Measurements from ENCODE around the gene CLEC4F. TPM values are rescaled to one million over a fixed set of nuclear protein-coding genes. Genes with fewer than 3 reads are reported as not detected.

Gene CLEC4F
- total and polyA plus RNA-seq, 3 donors from 2014 or later, result 0.31 to 2.6 (median 0.79) TPM

DNA sequence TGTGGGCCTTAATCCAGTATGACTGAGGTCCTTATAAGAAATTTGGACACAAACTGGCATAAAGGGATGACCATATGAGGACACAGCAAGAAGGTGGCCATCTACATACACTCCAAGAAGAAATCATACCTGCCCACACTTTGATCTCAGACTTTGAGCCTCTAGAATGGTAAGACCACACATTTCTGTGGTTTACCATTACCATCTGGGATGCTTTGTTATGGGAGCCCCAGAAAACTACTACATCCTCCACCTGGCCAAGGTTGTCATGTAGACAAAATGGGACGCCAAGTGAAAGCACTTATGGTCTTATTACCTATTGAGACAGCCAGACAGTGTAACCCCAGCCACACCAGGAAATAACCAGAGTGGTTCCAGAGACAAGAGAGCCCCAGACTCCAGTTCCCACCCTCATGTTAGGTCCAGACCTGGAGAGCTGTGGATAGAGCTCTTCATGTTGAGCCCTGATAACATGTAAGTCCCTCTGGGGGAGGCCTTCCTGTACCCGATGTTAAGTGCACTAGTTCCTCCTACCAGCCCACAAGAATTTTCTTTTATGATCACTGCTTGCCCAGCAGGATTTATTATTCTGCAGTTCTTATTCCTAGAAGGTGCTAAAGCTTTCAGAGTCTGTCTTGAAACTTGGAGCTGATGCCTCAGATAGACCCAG lies 47.8 kb downstream of the CLEC4F start:
- DNase-seq, result no peak
- intact Hi-C loops (cut with DNase I; ENCODE audit: low total_unique reads), result no loop called here
- Histone ChIP-seq H3K36me3 (ENCODE audit: low read depth, missing control alignments) (no peaks in the 10 kb centered on the region), H3K4me3 (no peak overlapping the region), H3K9me3 (no peaks in the 10 kb centered on the region), H3K27ac (no peak overlapping the region), H3K27me3 (no peaks in the 10 kb centered on the region), H3K4me1 (peaks cover 2% of the 10 kb centered on the region)
- TF ChIP-seq CTCF (IDR thresholded peaks at IDR 0.05) (no peak), POLR2A (IDR thresholded peaks at IDR 0.05) (no peak)
- 53 to 76% methylated on average over 2 of the region's 2 CpGs for WGBS, 2 donors

- Histone ChIP-seq H3K27me3 (no peaks in the 10 kb centered on the region), H3K9me3 (no peaks in the 10 kb centered on the region)
Measured at GRCh38 chr2:70771446-70771845, 49.0 kb downstream of the CLEC4F start.

DNA sequence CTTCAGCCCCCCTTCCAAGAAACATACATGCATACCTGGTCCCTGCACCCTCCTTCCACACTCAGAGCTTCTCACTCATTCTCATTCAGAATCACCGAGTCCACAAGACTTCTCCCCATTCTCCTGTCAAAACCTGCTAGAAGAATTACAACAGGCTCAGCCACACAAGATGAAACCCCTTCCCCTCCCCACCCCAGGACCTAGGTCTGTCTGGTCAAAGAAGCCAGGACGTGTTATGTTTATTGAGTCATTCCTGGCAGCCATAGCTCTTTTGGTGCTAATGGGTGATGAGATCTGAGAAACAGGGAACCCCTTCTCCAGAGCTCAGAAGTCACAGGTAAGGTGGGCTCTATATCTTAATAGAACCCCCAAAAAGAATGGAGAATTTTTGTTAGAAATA lies 50.9 kb downstream of the CLEC4F start:
- no peak for DNase-seq
- no peak overlapping the region for H3K27ac ChIP-seq
- no peak overlapping the region for H3K4me3 ChIP-seq
- H3K4me1 ChIP-seq, result peaks cover 8% of the 10 kb centered on the region
- no peak for TF ChIP-seq CTCF (IDR thresholded peaks at IDR 0.05)
- no peak for TF ChIP-seq POLR2A (IDR thresholded peaks at IDR 0.05)
- H3K9me3 ChIP-seq, result no peaks in the 10 kb centered on the region
- WGBS, 2 donors, result 55 to 79% methylated on average over 2 of the region's 2 CpGs
- H3K27me3 ChIP-seq, result no peaks in the 10 kb centered on the region
- intact Hi-C loops (cut with DNase I; ENCODE audit: low total_unique reads), result no loop called here
- no peaks in the 10 kb centered on the region for H3K36me3 ChIP-seq (ENCODE audit: low read depth, missing control alignments)

More at GRCh38 chr2:70771446-70771845, 49.0 kb downstream of the CLEC4F start:
- H3K36me3 ChIP-seq (ENCODE audit: low read depth, missing control alignments), result no peaks in the 10 kb centered on the region
- intact Hi-C loops (cut with DNase I; ENCODE audit: low total_unique reads), result no loop called here
- 57 to 82% methylated on average over 2 of the region's 2 CpGs for WGBS, 2 donors
- no peak for TF ChIP-seq POLR2A (IDR thresholded peaks at IDR 0.05)
- TF ChIP-seq CTCF (IDR thresholded peaks at IDR 0.05), result no peak
- H3K27ac ChIP-seq, result no peak overlapping the region
- no peak for DNase-seq
- peaks cover 8% of the 10 kb centered on the region for H3K4me1 ChIP-seq
- H3K4me3 ChIP-seq, result no peak overlapping the region

DNA sequence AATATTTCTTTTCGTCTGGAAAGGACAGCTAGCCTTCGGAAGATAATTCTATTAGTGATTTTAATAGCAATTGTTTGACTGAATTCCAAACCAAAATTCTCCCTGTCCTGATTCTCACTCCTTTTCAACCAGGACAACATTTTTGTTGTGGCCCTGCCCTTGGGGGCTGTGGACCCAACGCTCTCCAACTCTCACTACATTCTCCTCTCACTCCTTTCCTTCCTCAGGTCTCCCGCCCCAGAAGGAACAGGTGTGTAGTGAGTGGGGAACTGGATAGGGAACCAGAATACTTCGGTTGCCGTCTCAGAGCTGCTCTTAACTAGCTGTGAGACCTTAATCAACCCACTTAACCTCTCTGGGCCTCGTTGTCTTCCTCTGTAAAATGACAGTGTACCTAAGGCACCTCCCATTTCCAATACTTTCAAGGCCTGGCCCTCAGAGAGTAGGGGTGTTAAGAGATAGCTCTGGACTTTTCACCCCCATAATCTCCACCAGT lies 51.8 kb downstream of the CLEC4F start:
- no peak for TF ChIP-seq CTCF (IDR thresholded peaks at IDR 0.05)
- no peak for TF ChIP-seq POLR2A (IDR thresholded peaks at IDR 0.05)
- H3K27ac ChIP-seq, result no peak overlapping the region
- H3K9me3 ChIP-seq, result no peaks in the 10 kb centered on the region
- peaks cover 8% of the 10 kb centered on the region for H3K4me1 ChIP-seq
- no peak overlapping the region for H3K4me3 ChIP-seq
- no peaks in the 10 kb centered on the region for H3K36me3 ChIP-seq (ENCODE audit: low read depth, missing control alignments)
- intact Hi-C loops (cut with DNase I; ENCODE audit: low total_unique reads), result no loop called here
- H3K27me3 ChIP-seq, result no peaks in the 10 kb centered on the region
- WGBS, 2 donors, result 30 to 37% methylated on average over 7 of the region's 7 CpGs
- DNase-seq, result no peak

Measured in testis (tissue), 3 donors.